H1 (cell line): Measurements from ENCODE around the gene HOXD4.

Experiments used
- CEBPB ChIP-seq: IDR thresholded peaks from 2 replicates; pipeline ENCODE4 v1.6.1; 2012; ENCODE audit warnings: low read depth, low read length
- EZH2 ChIP-seq: fragments of 200-600 bp; sonication (generic); IDR thresholded peaks from 2 replicates; pipeline ENCODE4 v1.7.1; 2012; ENCODE audit warnings: low read depth, mild to moderate bottlenecking, moderate library complexity, low read length, inconsistent platforms; ENCODE audit not compliant: severe bottlenecking
- POLR2AphosphoS5 ChIP-seq: IDR thresholded peaks from 2 replicates; pipeline ENCODE4 v1.6.1; 2011; ENCODE audit warnings: low read depth, low read length
- TF ChIP-seq, protein P1 (sequence below), 3 experiments: IDR thresholded peaks; 1 replicate in 2 of 3; 2 replicates in 1 of 3; pipeline versions ENCODE4 v1.5.1 to v1.6.1; 2011; ENCODE audit warnings: low read length in 3 of 3, mild to moderate bottlenecking in 3 of 3, inconsistent platforms in 2 of 3, low read depth in 1 of 3, moderate library complexity in 1 of 3; ENCODE audit not compliant: insufficient read depth in 1 of 3; ENCODE audit errors: control extremely low read depth in 1 of 3

GRCh38 chr2:176146101-176146500 is 5.2 kb upstream of the HOXD4 start:
- TF ChIP-seq, protein P1, sequence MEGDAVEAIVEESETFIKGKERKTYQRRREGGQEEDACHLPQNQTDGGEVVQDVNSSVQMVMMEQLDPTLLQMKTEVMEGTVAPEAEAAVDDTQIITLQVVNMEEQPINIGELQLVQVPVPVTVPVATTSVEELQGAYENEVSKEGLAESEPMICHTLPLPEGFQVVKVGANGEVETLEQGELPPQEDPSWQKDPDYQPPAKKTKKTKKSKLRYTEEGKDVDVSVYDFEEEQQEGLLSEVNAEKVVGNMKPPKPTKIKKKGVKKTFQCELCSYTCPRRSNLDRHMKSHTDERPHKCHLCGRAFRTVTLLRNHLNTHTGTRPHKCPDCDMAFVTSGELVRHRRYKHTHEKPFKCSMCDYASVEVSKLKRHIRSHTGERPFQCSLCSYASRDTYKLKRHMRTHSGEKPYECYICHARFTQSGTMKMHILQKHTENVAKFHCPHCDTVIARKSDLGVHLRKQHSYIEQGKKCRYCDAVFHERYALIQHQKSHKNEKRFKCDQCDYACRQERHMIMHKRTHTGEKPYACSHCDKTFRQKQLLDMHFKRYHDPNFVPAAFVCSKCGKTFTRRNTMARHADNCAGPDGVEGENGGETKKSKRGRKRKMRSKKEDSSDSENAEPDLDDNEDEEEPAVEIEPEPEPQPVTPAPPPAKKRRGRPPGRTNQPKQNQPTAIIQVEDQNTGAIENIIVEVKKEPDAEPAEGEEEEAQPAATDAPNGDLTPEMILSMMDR (IDR thresholded peaks at IDR 0.05; ENCODE audit: control extremely low read depth in 1 of 3, insufficient read depth in 1 of 3, low read depth in 1 of 3, low read length in 3 of 3) = no peak
- TF ChIP-seq CEBPB (no peak), POLR2AphosphoS5 (no peak), EZH2 (no peak)
